Measurements from ENCODE around the gene BATF2.
A peak's percentile ranks its signal among the peaks of the same experiment; 100 is the strongest.

- TF ChIP-seq CTCF (IDR thresholded peaks at IDR 0.05) = peak; percentile 15 to 27 (median 26)
- TF ChIP-seq POLR2A (IDR thresholded peaks at IDR 0.05) = no peak
These were observed at the start of gene BATF2 for GRCh38 chr11:64996710-64997380.
